SH-SY5Y (cell line): ENCODE results near the gene TUFT1.

Experiments
- GATA2 ChIP-seq: IDR thresholded peaks from 2 replicates; pipeline ENCODE4 v1.6.1; 2011; ENCODE audit warnings: mild to moderate bottlenecking, low read depth, low read length
- GATA3 ChIP-seq: IDR thresholded peaks from 2 replicates; pipeline ENCODE4 v1.6.1; 2011; ENCODE audit warnings: low read depth, mild to moderate bottlenecking, low read length, moderate library complexity

DNA sequence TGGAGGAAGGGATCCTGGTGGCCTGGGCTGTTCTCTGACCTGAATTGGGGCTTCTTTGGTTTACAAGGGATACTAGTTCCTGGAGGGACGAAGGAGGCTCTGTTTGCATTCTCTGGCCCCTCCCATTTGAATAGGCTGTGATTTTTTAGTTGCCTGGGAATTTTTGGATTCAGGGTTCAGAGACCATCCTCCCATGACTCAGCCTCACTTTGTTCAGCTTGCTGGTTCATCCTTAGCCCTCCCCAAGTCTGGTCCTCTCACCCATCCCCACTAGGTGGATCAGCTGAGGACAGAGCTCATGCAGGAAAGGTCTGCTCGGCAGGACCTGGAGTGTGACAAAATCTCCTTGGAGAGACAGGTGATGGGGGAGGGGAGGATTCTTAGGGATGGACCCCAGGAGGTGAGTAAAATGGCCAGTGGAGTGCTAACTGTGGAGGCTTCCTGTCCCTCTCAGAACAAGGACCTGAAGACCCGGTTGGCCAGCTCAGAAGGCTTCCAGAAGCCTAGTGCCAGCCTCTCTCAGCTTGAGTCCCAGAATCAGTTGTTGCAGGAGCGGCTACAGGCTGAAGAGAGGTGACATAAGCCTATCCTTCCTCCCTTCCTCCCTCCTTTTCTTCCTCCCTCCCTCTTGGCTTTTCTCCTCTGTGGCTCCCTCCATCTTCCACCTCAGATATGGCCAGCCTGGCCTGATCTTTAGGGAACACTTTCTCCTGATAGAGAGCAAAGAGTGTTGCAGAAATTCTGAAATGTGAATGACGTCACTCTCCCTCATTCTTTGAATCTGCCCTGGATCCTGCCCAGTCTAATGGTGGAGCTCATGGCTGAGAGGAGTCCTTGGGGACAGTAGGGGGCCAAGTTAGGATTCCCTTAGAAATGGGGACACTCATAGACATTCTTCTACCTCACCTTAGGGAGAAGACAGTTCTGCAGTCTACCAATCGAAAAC lies 4.5 kb upstream of the TUFT1 start:
- no peak for TF ChIP-seq GATA2
- TF ChIP-seq GATA3: no peak
